GM18511 (cell line): ENCODE data around the gene ARHGAP10.

Experiments used
- ATAC-seq: cut with Tn5 transposase; IDR thresholded peaks from one replicate; pipeline ENCODE4 v1.9.1; 2021; ENCODE audit warnings: mild to moderate bottlenecking, moderate library complexity; ENCODE audit not compliant: unreplicated experiment

Gene ARHGAP10

DNA sequence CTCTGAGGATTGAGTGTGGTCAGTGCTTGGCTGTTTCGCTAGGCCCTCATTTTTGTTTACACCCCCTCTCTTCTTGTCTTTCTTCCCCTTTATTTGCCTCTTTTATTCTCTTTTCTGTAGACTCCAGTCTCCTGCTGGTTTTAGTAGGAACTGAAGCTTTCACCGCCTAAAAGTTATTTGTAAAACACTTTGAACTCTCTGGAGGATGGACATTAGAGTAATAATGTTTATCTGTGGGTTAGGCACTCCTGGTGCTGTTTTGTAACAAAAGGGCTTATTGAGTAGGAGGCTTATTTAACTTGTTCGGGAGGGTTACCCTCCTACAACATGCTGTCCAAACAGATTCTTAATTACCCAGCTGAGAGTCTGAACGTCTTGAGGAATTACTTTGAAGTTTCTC, 1.6 kb upstream of the ARHGAP10 start:
- no peak for ATAC-seq

DNA sequence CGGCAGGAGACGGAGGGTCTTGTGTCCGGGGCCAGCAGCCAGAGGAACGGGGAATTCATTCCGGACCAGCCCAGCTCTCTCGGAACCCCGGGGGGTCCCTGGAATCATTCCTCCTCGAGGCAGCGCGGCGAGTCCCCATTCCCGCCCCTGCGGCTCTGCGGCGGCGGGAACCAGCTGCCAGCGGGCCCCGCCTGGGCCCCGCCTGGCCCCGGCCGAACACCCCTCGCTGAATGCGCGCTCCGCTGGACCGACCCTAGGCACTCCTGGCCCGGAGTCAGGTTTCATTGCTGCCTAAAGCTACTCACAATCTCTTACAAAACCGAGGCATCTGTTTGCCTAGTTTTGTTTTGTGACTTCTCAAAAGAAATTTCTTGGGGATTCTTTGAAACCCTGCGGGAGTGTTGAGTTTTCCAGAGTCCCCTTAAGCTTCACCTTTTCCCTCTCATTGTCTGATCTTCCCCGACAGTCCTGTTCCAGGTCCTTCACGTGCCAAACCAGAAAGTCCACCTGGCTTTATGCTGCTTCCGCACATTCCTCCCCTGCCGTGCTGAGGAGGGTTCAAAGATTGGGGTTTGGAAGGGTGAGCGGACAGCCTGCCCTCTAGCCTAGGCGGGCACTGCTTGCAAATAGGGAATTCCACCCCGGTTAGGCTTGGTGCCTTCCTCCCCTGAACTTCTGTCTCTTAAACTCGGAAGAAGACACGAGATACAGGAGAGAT, 789 bp downstream of the ARHGAP10 start:
- peak; percentile 29 for ATAC-seq

GRCh38 chr4:147733716-147734344, 1.9 kb downstream of the ARHGAP10 start:
- no peak for ATAC-seq

DNA sequence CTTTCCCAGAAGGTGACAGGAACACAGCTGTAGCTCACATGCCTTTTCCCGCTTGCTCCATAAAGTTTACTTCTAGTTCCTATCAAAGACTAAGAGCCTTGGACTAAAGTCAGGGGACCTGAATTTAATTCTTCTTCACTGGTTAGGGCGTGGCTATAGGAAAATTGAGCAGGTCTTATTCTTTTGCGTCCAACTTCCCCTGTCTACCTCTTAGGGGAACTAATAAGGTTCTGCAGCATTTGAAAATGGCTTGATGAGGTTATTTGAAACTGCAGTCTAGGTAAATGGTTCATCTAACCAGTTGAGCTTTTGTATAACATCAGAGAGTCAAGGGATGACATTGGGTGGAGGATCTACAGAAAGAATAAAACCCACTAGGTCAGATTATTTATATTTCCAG, 2.6 kb downstream of the ARHGAP10 start:
- ATAC-seq = no peak

DNA sequence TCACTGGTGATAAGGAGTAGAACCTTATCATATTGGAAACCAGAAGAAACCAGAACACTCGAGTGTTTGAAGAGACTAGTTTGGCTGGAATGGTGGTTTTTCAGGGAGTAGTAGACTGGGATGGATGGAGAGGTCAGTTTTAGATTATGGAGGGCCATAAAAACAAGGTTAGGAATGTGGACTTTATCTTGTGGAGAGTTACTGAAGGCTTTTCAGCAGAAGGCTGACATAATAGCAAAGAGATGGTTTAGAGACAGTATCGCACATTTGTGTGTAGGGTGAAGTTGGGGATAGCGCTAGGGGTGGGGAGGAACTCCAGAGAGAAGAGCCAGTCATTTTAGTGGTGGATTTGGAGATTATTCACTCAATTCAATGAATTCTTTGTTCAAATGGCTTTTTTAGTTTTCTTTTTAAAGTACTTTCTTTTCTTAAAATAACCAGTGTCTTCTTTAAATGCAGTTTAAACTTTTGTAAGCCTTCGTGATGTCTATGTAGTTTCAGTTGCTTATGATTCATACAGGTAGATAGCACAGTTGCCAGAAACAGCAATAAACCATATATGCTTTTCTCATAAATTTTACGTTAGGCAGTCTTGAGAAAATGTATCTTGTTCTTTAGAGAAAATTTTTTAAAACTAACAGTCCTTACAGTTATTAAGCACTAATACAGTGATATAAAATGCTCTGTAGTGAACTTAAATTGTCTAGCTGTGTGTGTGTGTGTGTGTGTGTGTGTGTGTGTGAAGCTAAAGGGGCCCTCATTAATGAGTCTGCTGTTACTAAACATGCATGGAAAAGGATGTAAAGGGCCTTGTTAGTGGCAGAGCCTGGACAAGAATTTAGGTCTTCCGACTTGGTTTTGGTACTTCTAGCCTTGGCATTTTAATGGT, 3.8 kb downstream of the ARHGAP10 start:
- peak; percentile 33 for ATAC-seq

DNA sequence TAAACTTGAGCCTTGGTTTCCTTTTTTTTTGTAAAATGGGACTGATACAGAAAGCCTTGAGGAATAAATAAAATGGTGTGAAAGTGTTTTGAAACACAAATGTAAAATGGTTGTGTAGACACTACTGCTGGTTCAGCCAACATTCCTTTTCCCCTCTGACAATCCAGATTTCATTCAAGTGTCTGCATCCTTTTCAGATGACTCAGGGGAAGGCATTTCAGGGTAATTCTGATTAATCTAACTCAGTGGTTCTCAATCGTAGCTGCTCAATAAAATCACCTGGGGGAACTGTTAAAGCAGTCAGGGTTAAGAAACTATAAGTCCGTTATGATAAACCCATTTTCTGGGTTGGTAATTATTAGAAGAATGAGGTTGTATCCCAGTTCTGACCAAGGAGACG, 4.6 kb downstream of the ARHGAP10 start:
- ATAC-seq = no peak

GRCh38 chr4:147737623-147738022, 5.7 kb downstream of the ARHGAP10 start:
- no peak for ATAC-seq

- no peak for ATAC-seq
Measured at GRCh38 chr4:147739239-147739823, 7.4 kb downstream of the ARHGAP10 start.

- ATAC-seq = no peak
Measured at GRCh38 chr4:147740176-147740575, 8.3 kb downstream of the ARHGAP10 start.

DNA sequence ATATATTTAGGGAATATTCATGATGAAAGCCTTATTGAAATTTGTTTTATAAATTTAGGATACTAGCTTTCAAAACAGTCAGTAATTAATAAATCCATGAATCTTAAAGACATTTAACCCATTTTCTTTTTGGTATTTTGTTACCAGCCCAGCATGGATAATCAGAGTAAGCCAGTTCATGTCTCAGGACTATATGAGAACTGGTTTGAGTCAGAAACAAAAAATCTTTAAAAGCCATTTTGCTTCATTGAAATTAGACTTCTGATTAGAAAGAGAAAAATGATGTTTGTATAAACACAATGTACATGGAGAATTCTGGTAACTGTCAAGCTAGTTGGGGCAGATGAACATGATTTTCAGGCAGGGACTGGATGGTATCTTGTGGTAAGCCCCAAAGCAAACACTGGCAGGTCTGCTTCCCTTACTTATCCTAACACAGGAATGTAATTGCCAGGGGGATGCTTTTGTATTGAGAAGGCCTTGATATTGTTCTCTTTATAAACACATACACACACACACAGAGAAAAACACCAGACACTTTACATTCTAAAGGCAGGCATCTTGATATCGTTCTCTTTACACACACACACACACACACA, 9.4 kb downstream of the ARHGAP10 start:
- no peak for ATAC-seq

- no peak for ATAC-seq
Measured at GRCh38 chr4:147747787-147748454, 16.0 kb downstream of the ARHGAP10 start.

DNA sequence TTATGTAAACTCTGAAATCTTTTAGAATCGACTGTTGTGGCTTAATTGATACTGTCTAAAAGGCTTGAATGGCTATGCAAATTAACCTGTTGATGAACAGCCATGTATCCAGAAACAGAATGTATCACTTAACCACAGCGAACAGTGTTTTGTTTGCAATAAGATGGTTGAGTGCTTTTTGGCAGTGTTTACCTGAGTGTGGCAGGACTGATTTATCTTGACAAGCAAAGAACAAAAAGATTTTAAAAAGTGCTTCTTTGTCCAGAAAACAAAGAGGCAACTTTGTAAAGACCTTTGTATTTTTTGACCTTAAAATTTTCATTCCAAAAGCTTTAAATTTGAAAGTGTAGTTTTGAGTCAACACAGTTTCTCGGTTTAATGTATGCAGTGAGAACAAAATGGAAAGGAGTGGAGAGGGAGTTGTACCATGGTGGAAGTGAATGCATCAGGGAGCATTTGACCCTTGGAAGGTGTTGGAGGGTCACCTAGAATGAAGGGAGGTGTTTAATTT, 18.0 kb downstream of the ARHGAP10 start:
- peak; percentile 95 for ATAC-seq

GRCh38 chr4:147753047-147753446, 21.2 kb downstream of the ARHGAP10 start:
- ATAC-seq = no peak

- ATAC-seq = no peak
Measured at GRCh38 chr4:147754037-147754445, 22.2 kb downstream of the ARHGAP10 start.

GRCh38 chr4:147755561-147756295, 23.8 kb downstream of the ARHGAP10 start:
- no peak for ATAC-seq

DNA sequence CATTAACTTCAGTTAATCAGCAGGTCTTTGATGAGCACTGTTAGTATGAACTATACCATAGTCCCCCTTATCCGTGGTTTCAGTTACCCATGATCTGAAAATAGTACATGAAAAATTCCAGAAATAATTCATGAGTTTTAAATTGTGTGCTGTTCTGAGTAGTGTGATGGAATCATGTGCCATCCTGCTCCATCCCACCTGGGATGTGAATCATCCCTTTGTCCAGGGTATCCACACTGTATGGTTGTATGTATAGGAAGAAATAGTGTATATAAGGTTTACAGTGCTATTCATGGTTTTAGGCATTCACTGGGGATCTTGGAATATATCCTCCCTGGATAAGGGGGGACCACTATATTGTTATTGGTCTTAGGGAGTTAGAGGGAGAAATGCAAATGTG, 24.5 kb downstream of the ARHGAP10 start:
- no peak for ATAC-seq

DNA sequence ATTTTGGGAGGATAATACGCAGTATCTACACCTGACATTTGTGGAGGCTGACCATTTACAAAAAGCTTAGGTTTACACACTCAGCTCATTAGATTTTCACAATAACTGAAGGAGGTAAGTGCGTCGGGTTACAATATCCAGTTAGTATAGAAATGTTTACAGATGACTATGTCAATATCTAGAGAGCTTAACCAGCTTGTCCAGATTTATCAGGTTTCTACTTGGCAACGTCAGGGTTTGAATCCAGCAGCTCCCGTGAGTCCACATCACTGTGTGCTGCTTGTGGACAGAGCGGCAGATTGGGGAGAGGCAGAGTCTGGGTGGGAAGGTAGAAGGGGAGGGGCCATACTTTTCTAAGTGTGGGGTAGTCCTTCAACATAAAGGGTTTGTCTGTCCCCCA, 28.3 kb downstream of the ARHGAP10 start:
- no peak for ATAC-seq

DNA sequence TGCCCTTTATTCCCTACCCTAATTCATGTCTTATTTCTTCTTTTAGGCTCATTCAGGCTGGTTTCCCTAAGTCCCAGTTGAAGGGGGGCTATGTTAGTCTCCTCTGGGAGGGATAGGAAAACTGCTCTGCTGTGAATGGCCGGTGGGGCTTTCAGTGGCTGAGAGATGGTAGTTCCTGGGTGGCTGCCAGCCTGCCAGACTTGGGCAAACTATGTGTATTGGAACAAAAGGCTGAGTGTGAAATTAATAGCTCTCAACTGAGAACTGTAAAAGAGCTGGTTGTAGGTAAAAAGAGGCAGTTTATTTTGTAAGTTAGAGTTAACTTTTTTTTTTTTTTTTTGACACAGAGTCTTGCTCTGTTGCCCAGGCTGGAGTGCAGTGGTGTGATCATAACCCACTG, 28.8 kb downstream of the ARHGAP10 start:
- peak; percentile 21 for ATAC-seq

DNA sequence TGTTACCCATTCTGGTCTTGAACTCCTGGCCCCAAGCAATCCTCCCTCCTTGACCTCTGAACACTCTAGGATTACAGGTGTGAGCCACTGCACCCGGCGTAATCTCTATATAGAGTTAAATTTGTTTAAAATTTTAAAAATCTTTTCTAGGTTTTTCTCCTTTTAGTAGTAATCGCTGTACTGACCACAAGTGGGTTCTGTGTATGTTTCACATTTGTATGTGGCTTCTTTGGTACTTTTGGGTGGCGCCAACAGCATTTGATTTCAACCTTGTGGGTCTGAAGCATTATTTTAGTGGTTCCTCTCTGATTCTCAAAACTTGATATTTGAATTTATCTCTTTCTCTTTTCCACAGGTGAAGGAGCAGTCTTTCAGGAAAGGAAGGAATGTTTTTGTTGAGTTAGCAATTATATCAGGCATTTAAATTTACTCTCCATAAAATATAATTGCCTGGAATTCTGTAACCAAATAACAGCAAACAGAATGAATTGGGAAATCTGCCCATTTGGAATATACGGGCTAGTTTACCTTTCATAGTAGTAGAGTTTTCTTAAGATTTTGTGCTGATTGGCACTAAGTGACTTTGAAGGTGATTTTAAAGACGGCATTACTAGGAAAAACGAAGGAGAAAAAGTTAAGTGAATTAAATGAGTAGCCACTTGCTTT, 29.5 kb downstream of the ARHGAP10 start:
- peak; percentile 66 for ATAC-seq
